ENCODE results near the gene HCAR3.
"Not testable (repeated sequence)": the region's sequence is repeated elsewhere in the genome, so short reads cannot be mapped to it uniquely, and the experiment has no call there.

GRCh38 chr12:122676015-122676414, 40.6 kb downstream of the HCAR3 start:
- not testable (repeated sequence) for TF ChIP-seq ZNF274 (IDR thresholded peaks at IDR 0.05; ENCODE audit: low read depth, low read length); YY1 (IDR thresholded peaks at IDR 0.05; ENCODE audit: insufficient read depth, insufficient read length); SUZ12 (IDR thresholded peaks at IDR 0.05; ENCODE audit: extremely low read depth, insufficient read depth, insufficient read length)
